T-helper 17 cell (primary cell): ENCODE data around the gene RTF1. TPM values are rescaled to one million over a fixed set of nuclear protein-coding genes. Genes with fewer than 3 reads are reported as not detected.

Experiments used
- ATAC-seq: fragments of 150-1000 bp; cut with Tn5 transposase; 2 replicates; pipeline ENCODE4 v1.10.0; 2021; ENCODE audit warnings: mild to moderate bottlenecking, moderate library complexity
- DNase-seq, 3 donors: peaks; one replicate each; pipeline versions ENCODE4 v3.0.0 to v3.0.0-alpha.2; 2020 to 2021
- H3K9me3 ChIP-seq: one replicate; pipeline ENCODE4 v1.7.0; 2013; ENCODE audit warnings: low read length, mild to moderate bottlenecking; ENCODE audit not compliant: control insufficient read depth, poor library complexity, severe bottlenecking
- H3K27ac Mint-ChIP-seq: one replicate; pipeline ENCODE4 v1.8.0; 2022; ENCODE audit warnings: mild to moderate bottlenecking, moderate library complexity, mixed read lengths
- H3K27me3 Mint-ChIP-seq: one replicate; pipeline ENCODE4 v1.8.0; 2022; ENCODE audit warnings: mixed read lengths
- H3K36me3 Mint-ChIP-seq: one replicate; pipeline ENCODE4 v1.8.0; 2022; ENCODE audit warnings: low read depth, mixed read lengths
- H3K4me1 Mint-ChIP-seq: one replicate; pipeline ENCODE4 v1.8.0; 2022; ENCODE audit warnings: mild to moderate bottlenecking, mixed read lengths
- H3K4me3 Mint-ChIP-seq: one replicate; pipeline ENCODE4 v1.8.0; 2022; ENCODE audit warnings: mild to moderate bottlenecking, moderate library complexity, mixed read lengths
- total RNA-seq, 4 donors: library from RNA in 2 of 4; stranded (reverse) in 2 of 4; gene quantifications; one replicate each; pipeline ENCODE4 v1.2.3 and lab custom pipeline; 2022 to 2026

The RTF1 gene
- total RNA-seq, 2 donors from 2014 or later, result 42.0 TPM

DNA sequence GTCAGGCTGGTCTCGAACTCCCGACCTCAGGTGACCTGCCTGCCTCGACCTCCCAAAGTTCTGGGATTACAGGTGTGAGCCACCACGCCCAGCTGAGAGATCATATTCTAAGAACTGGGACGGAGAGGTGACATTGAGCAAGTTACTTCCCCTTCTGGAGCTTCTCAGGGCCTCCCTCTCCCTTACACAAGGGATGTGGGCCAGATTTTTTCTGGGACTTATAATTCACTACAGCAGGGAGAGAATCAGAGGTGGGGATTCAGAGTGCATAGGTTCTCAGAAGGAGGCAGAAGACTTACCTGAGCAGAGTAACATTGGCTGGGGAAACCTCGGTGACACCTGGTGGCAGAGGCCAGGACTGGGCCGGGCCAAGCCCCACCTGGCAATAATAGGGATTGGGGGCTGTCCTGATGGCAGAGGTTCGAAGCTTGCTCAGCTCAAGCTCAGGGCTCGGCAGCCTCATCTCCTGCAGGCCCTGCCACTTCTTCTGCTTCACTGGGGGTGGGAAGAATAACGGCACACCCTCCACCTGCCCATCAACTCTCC is 90.0 kb downstream of the RTF1 start:
- H3K9me3 ChIP-seq, result no peaks in the 10 kb centered on the region
- ATAC-seq, result no peak
- Mint-ChIP-seq H3K4me1 (peaks cover 5% of the 10 kb centered on the region), H3K27me3 (no peaks in the 10 kb centered on the region), H3K36me3 (no peaks in the 10 kb centered on the region), H3K27ac (no peak overlapping the region), H3K4me3 (no peak overlapping the region)
- DNase-seq, result no peak

DNA sequence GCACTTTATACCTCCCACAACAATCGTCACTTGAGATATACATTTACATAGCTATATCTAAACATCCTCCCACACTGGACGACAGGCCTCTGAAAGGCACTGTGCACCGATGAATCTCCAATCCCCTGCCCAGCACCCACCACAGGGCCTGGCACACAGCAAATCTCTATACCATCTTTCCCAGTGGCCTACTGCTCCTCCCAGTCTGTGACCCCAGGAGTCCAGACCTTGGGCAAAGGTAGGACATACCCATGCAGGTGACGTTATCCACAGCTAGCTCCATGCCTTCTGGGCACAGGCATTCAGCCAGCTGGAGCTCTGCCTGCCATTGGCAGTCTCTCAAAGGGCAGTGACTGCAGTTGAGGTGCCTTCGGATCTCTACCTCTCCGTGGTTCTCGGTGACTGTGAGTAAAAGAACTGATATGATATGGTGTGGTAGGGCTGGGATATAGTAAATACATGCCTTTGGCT is 91.0 kb downstream of the RTF1 start:
- H3K9me3 ChIP-seq, result no peaks in the 10 kb centered on the region
- DNase-seq (no peak), ATAC-seq (no peak)
- no peak overlapping the region for H3K27ac Mint-ChIP-seq
- no peak overlapping the region for H3K4me3 Mint-ChIP-seq
- H3K36me3 Mint-ChIP-seq, result no peaks in the 10 kb centered on the region
- peaks cover 10% of the 10 kb centered on the region for H3K4me1 Mint-ChIP-seq
- no peaks in the 10 kb centered on the region for H3K27me3 Mint-ChIP-seq

- ATAC-seq (no peak), DNase-seq (no peak)
- H3K27me3 Mint-ChIP-seq, result no peaks in the 10 kb centered on the region
- peaks cover 24% of the 10 kb centered on the region for H3K4me1 Mint-ChIP-seq
- H3K9me3 ChIP-seq, result no peaks in the 10 kb centered on the region
- no peak overlapping the region for H3K27ac Mint-ChIP-seq
- no peaks in the 10 kb centered on the region for H3K36me3 Mint-ChIP-seq
- peak overlapping the region; percentile 43 for H3K4me3 Mint-ChIP-seq
Observed at GRCh38 chr15:41510728-41511127, 93.8 kb downstream of the RTF1 start.

DNA sequence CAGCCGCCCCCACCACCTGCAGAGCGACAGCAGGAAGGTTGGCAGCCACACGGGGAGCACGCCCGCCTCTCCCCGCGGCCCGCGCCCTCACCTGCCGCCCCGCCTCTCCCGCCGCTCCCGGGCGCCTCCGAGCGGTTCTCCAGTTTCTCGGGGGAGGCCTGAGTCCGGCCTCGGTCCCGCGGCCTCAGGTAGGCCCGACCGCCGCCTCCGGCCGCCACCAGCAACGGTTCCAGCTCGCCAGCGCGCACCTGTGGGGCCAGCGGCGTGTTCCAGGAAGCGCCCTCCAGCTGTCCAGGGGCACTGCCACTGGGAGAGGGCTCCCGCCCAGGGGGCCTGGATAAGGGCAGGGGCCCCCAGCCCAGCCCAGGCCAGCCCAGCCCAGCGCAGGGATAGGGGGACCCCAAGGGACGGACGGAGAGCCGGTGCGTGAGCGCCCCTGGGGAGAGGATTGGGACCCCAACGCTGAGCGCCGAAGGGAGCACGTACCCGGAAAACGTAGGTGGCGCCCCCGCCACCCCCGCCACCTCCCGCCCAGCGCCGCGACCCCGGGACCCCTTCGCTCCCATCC is 94.5 kb downstream of the RTF1 start:
- Mint-ChIP-seq H3K4me1 (peaks cover 27% of the 10 kb centered on the region), H3K36me3 (no peaks in the 10 kb centered on the region), H3K27ac (no peak overlapping the region), H3K27me3 (no peaks in the 10 kb centered on the region), H3K4me3 (peak overlapping the region; percentile 89)
- no peak for DNase-seq
- ATAC-seq, result no peak
- no peaks in the 10 kb centered on the region for H3K9me3 ChIP-seq

DNA sequence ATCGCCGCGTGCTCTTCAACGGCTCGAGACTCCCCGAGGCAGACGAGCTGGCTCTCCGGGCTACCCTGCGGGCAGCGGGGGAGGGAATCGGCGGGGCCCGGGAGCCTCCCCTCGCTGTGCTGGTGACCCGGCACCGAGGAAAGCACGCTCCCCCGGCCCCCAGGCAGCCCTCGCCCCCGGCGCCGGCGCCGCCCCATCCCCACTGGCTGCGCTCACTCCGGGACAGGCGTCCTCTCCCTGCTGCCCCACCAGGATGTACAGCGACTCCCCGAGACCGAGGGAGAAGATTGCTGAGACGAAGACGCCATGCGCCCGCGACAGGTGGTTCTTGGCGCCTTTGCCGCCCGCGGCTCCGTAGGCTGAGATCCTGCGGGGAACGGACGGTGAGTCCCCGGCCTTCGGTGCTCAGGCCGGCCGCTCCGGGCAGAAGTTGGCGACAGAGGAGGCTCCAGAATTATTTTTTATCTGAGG is 95.0 kb downstream of the RTF1 start:
- H3K36me3 Mint-ChIP-seq, result no peaks in the 10 kb centered on the region
- ATAC-seq, result peak; percentile 24
- peak in 1 of 3 donors; percentile 13 for DNase-seq
- peaks cover 30% of the 10 kb centered on the region for H3K4me1 Mint-ChIP-seq
- no peaks in the 10 kb centered on the region for H3K9me3 ChIP-seq
- H3K27me3 Mint-ChIP-seq, result no peaks in the 10 kb centered on the region
- H3K4me3 Mint-ChIP-seq, result peak overlapping the region; percentile 89
- H3K27ac Mint-ChIP-seq, result peak overlapping the region; percentile 32

DNA sequence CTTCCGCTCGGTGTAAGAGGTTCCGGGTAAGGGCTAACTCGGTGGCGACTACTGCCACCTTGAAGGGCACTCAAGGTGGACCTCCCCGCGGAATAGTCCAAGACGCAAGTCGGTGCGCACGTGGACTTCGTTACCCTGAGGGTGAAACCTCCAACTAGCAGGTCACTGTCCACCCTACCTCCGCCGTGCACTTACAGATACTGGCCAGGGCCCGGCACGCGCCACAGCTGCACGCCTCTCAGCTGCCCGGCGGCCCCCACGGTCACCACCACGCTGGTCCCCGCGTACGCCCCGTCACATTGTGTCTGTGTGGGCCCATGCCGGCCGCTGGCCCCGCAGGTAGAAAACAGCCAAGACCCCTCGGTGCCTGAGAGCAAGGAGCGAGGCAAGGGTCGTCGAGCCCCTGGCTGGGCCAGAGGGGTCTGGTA is 95.6 kb downstream of the RTF1 start:
- no peaks in the 10 kb centered on the region for H3K27me3 Mint-ChIP-seq
- no peaks in the 10 kb centered on the region for H3K9me3 ChIP-seq
- DNase-seq, result no peak
- peak overlapping the region; percentile 84 for H3K27ac Mint-ChIP-seq
- H3K4me1 Mint-ChIP-seq, result peaks cover 31% of the 10 kb centered on the region
- no peak for ATAC-seq
- H3K4me3 Mint-ChIP-seq, result peak overlapping the region; percentile 89
- H3K36me3 Mint-ChIP-seq, result no peaks in the 10 kb centered on the region

DNA sequence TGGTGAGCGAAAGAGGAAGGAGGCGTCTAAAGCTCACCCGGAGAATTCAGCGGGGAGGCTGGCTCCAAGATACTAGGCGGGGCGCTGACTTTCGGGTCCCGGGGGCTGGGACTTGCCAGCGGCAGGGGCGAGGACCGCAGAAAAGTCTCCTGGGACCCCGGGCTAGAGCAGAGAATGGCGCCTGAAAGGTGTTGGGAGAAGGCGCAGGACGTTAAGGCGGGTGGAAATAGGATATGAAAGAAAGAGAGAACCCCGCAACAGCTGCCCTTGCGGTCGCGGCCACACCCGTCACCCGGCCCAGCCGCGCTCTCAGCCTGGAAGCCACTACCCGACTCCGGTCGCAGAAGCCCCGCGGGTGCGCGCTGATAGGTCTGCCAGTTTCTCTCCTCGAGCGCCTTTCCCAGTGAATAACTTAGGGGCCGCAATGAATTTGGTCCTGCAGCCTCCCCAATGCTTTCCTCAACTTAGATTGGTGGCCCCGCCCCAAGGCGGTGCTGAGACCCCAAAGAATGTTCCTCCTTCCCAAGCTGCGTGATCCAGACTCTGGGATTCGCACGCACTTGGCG is 96.1 kb downstream of the RTF1 start:
- DNase-seq (peak in 1 of 3 donors; percentile 22), ATAC-seq (peak; percentile 26)
- Mint-ChIP-seq H3K27ac (peak overlapping the region; percentile 84), H3K36me3 (no peaks in the 10 kb centered on the region), H3K4me3 (peak overlapping the region; percentile 89), H3K27me3 (no peaks in the 10 kb centered on the region), H3K4me1 (peaks cover 35% of the 10 kb centered on the region)
- no peaks in the 10 kb centered on the region for H3K9me3 ChIP-seq

- Mint-ChIP-seq H3K27me3 (no peaks in the 10 kb centered on the region), H3K27ac (peak within 1 kb of the TSS; percentile 84), H3K4me1 (peaks cover 35% of the 10 kb centered on the region), H3K4me3 (peak within 1 kb of the TSS; percentile 89), H3K36me3 (no peaks in the 10 kb centered on the region)
- DNase-seq (peak in 1 of 3 donors; percentile 17), ATAC-seq (peak; percentile 38)
- H3K9me3 ChIP-seq, result no peaks in the 10 kb centered on the region
Observed at GRCh38 chr15:41513506-41514227, 96.8 kb downstream of the RTF1 start, which contains the start of gene LTK. LTK (minus strand) TSS chr15:41513827; CDS start chr15:41513709, 118 bp downstream.

DNA sequence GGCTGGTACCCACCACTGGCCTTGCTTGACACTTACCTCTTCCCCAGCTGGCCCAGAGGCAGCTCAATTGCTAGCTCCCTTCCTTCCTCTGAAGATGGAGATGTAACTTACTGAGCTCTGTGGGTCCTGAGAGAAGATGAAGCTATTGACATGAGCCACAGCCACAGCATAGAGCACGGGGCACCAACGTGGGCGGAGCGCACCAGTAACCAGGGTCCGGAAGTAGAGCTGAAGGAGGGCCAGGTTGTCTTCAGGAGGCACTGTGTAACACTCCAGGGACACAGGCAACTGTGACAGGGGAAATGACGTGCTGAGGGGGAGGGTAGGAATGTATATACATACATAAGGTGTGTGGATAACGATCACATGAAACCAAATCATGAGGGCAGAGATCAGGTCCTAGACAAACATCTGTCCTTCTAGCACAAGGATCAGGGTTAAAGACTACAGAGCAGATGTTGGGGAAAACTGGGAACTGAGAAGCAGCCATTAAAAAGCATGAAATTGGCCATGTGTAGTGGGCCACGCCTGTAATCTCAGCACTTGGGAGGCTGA is 101.1 kb downstream of the RTF1 start:
- peaks cover 3% of the 10 kb centered on the region for H3K36me3 Mint-ChIP-seq
- H3K27me3 Mint-ChIP-seq, result no peaks in the 10 kb centered on the region
- peak overlapping the region; percentile 34 for H3K4me3 Mint-ChIP-seq
- ATAC-seq (no peak), DNase-seq (no peak)
- H3K9me3 ChIP-seq, result no peaks in the 10 kb centered on the region
- H3K4me1 Mint-ChIP-seq, result peaks cover 34% of the 10 kb centered on the region
- peak overlapping the region; percentile 78 for H3K27ac Mint-ChIP-seq

DNA sequence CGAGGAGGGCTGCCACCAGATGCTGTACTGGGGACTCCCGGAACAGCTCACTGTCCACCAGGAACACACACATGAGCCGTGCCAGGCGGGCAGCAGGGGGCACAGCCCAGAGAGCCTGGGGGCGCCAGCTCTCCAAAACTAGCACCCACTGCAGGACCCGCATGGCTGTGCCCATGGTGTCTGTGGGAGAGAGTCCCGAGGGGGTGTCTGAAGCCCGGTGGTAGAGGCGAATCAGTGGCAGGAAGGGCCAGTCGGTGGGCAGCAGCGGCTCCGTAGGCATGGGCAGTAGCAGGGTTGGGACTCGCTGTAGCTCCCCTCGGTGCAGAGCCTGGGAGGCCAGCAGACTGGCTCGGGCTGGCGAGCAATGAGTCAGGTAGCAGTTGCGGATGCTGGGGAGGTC is 103.7 kb downstream of the RTF1 start:
- Mint-ChIP-seq H3K27me3 (no peaks in the 10 kb centered on the region), H3K27ac (no peak overlapping the region), H3K4me1 (peaks cover 20% of the 10 kb centered on the region), H3K36me3 (peaks cover 5% of the 10 kb centered on the region), H3K4me3 (no peak overlapping the region)
- no peak for DNase-seq
- no peak for ATAC-seq
- H3K9me3 ChIP-seq, result no peaks in the 10 kb centered on the region

- ATAC-seq (no peak), DNase-seq (no peak)
- H3K4me1 Mint-ChIP-seq, result peaks cover 16% of the 10 kb centered on the region
- no peaks in the 10 kb centered on the region for H3K9me3 ChIP-seq
- H3K4me3 Mint-ChIP-seq, result no peak overlapping the region
- peak overlapping the region; percentile 89 for H3K27ac Mint-ChIP-seq
- H3K27me3 Mint-ChIP-seq, result no peaks in the 10 kb centered on the region
- H3K36me3 Mint-ChIP-seq, result peaks cover 7% of the 10 kb centered on the region
Observed at GRCh38 chr15:41521614-41522013, 104.7 kb downstream of the RTF1 start.

DNA sequence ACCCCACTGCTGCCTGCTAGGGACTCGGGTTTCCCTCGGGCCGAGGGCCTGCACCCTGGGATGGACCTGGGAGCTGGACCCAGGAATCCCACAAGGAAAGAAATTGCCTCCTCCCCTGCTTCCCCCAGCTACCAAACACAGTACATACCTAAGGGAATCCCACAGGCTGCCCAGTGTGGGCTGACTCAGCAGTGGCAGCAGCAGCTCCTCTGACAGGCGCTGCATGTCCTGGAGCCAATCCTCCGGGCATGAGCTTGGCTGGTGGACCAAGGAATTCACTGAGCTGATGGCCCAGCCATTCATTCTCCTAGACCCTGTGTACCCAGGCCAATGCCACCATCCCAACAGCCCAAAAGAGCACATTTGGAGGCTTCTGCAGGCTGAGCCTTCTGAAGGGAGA is 106.2 kb downstream of the RTF1 start:
- no peak for DNase-seq
- Mint-ChIP-seq H3K27ac (peak overlapping the region; percentile 49), H3K4me3 (no peak overlapping the region), H3K27me3 (no peaks in the 10 kb centered on the region), H3K4me1 (peaks cover 9% of the 10 kb centered on the region), H3K36me3 (peaks cover 7% of the 10 kb centered on the region)
- ATAC-seq, result no peak
- no peaks in the 10 kb centered on the region for H3K9me3 ChIP-seq

DNA sequence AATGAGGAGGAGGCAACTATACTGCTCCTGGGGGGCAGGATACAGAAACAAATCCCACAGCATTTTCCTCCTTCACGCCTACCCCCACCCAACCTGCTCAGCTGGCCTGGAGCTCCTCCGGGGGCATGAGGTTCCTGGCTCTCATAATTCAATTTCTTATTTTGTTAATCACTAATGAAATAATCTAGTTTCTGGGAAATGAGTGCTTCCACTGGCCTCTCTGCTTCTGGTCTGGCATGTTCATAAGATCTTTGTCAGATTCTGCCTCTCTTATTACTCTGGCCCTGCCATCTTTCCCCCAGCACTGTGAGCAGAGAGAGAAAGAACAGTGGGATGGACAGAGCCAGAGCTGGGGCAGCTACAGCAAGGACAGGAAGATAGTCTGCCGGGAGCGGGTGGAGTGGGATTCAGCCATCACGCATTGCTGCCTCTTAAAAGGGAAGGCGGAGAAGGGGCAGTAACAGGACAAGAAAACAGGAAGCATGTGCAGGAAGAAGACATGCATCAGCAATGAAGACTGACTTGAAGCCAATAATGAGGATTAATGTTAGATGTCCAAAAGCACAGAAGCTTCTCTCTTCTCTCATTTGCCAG is 113.6 kb downstream of the RTF1 start:
- H3K36me3 Mint-ChIP-seq, result peaks cover 13% of the 10 kb centered on the region
- peak overlapping the region; percentile 14 for H3K27ac Mint-ChIP-seq
- DNase-seq (no peak), ATAC-seq (no peak)
- H3K4me3 Mint-ChIP-seq, result no peak overlapping the region
- peaks cover 5% of the 10 kb centered on the region for H3K4me1 Mint-ChIP-seq
- H3K9me3 ChIP-seq, result no peaks in the 10 kb centered on the region
- H3K27me3 Mint-ChIP-seq, result no peaks in the 10 kb centered on the region
